HG02870 (cell line): Measurements from ENCODE around the gene SNX1.
A peak's percentile ranks its signal among the peaks of the same experiment; 100 is the strongest.
"Not testable (repeated sequence)": the region's sequence is repeated elsewhere in the genome, so short reads cannot be mapped to it uniquely, and the experiment has no call there.

Experiments used
- ATAC-seq: cut with Tn5 transposase; IDR thresholded peaks from one replicate; pipeline ENCODE4 v1.9.1; 2021; ENCODE audit warnings: mild to moderate bottlenecking, moderate library complexity; ENCODE audit not compliant: unreplicated experiment

The SNX1 gene, protein sequence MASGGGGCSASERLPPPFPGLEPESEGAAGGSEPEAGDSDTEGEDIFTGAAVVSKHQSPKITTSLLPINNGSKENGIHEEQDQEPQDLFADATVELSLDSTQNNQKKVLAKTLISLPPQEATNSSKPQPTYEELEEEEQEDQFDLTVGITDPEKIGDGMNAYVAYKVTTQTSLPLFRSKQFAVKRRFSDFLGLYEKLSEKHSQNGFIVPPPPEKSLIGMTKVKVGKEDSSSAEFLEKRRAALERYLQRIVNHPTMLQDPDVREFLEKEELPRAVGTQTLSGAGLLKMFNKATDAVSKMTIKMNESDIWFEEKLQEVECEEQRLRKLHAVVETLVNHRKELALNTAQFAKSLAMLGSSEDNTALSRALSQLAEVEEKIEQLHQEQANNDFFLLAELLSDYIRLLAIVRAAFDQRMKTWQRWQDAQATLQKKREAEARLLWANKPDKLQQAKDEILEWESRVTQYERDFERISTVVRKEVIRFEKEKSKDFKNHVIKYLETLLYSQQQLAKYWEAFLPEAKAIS

DNA sequence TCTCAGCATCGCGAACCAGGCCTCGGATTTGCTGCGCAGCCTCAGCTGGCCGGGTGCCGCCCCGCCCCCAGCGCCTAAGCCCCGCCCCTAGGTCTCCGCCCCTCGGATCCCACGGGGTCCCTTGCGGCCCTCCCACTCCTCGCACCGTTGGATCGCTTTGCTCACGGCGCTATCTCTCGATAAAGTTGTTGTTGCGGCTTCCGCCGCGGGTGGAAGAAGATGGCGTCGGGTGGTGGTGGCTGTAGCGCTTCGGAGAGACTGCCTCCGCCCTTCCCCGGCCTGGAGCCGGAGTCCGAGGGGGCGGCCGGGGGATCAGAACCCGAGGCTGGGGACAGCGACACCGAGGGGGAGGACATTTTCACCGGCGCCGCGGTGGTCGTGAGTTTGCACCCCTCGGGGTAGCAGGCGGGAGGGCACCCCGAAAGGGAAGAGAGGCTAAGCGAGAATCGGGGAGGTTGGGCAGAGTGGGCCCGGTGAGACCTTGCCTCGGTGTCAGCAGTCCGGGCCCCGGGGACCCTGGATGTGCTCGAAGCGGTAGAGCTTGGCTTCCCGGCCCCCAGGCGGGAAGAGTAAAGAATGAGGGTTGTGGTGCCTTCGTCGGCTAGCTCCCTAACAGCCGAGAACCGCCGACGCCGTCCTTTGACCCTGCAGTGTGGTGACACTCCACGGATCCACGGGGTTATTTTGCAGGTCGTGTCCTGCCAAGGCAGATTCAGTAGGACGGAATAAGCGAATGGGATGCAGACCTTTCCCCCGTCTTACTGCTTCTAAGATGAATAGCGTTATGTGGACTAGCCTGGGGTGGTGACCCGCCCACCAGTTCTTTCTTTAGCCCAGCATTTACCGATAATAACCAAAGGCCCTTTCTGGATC lies at the start of gene SNX1:
Gene SNX1, plus strand, starts transcription at position 188 of the 873 bp plus-strand sequence. Its CDS starts 32 bp downstream, at position 220.
- ATAC-seq: peak; percentile 32

GRCh38 chr15:64046421-64047153 lies 49.2 kb upstream of the SNX1 start, which contains the start of gene DAPK2:
DAPK2 (minus strand) TSS chr15:64046485; CDS start chr15:64040261, 6,224 bp downstream.
- ATAC-seq: peak; percentile 47

DNA sequence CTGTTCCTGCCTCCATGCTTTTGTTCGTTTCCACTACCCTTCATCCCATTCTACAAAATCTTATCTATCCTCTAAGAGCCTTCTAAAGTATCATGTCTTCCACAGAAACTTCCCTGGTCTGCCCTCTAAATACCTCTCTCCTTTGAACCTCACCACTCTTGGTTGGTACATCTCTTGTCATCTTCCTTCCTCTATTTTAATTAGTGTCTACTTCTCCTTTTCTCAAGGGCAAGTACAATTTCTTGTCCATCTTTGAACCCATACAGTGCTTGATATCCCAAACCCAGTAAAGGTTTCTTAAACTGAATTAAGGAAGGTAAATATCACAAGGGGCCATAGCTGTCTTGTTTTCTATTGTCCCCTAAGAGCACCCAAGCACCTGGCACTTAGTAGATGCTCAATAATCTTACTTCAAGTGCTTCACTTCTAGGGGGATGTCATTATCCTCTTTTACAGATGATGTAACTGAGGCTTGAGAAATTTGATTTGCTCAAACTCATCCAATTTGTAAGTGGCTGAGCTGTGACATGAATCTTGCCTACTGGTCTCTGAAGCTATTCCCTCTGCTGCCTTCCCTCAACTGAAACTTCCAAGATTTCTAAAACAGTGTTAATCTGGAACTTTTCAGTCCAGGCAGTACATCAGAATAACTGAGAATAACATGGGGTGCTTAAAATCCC lies 46.9 kb upstream of the SNX1 start:
- ATAC-seq: no peak

GRCh38 chr15:64050281-64051092 lies 45.3 kb upstream of the SNX1 start:
- ATAC-seq: no peak

GRCh38 chr15:64051093-64051402 lies 44.7 kb upstream of the SNX1 start:
- no peak for ATAC-seq

GRCh38 chr15:64051407-64052259 lies 44.1 kb upstream of the SNX1 start:
- ATAC-seq: no peak

- ATAC-seq: no peak
Measured at GRCh38 chr15:64052925-64053491, 42.8 kb upstream of the SNX1 start.

- ATAC-seq: not testable (repeated sequence)
Measured at GRCh38 chr15:64053674-64054073, 42.1 kb upstream of the SNX1 start.

GRCh38 chr15:64058279-64058678 lies 37.5 kb upstream of the SNX1 start:
- no peak for ATAC-seq

- ATAC-seq: not testable (repeated sequence)
Measured at GRCh38 chr15:64059104-64059503, 36.7 kb upstream of the SNX1 start.

DNA sequence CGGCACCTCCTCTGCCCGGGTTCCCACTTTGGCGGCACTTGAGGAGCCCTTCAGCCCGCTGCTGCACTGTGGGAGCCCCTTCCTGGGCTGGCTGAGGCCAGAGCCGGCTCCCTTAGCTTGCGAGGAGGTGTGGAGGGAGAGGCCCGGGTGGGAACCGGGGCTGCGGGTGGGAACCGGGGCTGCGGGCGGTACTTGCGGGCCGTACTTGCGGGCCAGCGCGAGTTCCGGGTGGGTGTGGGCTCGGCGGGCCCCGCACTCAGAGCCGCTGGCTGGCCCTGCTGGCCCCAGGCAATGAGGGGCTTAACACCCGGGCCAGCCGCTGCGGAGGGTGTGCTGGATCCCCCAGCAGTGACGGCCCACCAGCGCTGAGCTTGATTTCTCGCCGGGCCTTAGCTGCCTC lies 35.1 kb upstream of the SNX1 start:
- no peak for ATAC-seq

DNA sequence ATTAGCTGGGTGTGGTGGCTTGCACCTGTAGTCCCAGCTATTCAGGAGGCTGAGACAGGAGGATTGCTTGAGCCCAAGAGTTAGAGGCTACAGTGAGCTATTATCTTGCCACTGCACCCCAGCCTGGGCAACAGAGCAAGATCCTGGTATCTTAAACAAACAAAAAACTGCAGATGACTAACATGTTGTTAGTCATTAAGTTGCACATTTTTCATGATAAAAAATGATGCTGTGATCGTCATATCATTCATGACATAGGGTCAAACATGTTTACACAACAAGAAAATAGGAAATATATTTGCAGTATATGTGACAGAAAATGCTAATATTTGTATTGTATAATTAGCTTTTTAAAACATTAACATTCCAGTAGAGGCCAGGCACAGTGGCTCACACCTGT lies 29.3 kb upstream of the SNX1 start:
- ATAC-seq: no peak

- ATAC-seq: no peak
Measured at GRCh38 chr15:64067564-64068030, 28.2 kb upstream of the SNX1 start.

DNA sequence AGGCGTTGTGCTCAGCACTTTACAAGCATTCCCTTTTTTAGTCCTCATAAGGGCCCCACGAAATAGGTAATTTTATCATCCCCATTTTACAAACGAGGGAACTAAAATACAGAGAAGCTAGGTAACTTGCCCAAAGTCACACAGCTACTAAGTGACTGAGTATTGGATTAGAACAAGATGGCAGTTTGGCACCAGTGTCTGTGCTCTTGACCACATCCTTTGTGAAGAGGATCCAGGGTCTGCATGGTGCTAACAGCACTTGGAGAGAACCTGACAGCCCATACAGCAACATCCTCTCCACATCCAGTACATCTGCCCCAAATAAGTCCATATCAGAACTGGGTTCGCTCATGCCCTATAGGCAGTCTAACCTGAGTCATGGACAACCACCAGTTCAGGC lies 27.6 kb upstream of the SNX1 start:
- no peak for ATAC-seq

GRCh38 chr15:64070106-64070505 lies 25.7 kb upstream of the SNX1 start:
- ATAC-seq: no peak

GRCh38 chr15:64070965-64071851 lies 24.6 kb upstream of the SNX1 start:
- ATAC-seq: no peak
